ENCODE results near the gene SCUBE1.
A peak's percentile ranks its signal among the peaks of the same experiment; 100 is the strongest.

Gene SCUBE1

DNA sequence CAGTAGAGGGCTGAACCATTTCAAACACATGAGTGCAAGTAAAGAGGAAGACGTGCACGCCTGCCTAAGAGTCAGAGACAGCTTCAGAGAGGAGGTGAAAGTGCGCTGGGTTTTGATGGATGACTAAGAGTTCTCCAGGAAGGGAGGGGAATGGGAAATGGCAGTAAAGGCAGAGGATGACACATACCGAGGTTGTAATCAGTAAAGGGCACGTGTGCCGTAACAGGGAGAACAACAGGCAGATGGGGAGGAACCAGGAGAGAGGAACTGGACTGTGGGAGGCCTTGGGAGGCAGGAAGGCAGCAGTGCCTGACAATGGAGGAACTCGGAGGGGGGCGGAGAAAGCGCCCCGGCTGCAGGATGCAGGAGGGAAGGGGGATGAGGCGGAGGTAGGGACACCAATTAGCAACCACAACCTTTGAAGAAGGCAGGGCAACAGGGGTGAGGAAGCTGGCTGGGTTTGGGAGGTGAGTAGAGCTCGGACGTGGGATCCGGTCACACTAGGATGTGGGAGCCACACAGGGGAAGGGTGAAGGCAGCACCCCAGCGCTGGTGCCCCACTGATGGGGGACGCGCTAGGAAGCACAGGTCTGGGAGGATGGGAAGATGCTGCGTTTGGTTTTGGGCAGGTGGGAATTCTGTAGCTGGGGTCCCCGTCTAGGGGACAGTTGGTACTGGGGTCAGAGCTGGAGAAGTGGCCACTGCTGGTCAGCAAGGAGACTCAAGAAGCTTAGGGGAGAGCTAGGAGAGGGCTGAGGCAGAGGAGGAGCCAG lies 67.4 kb downstream of the SCUBE1 start:
- no peak for DNase-seq

GRCh38 chr22:43274595-43275240 lies 68.5 kb downstream of the SCUBE1 start:
- DNase-seq: no peak

DNA sequence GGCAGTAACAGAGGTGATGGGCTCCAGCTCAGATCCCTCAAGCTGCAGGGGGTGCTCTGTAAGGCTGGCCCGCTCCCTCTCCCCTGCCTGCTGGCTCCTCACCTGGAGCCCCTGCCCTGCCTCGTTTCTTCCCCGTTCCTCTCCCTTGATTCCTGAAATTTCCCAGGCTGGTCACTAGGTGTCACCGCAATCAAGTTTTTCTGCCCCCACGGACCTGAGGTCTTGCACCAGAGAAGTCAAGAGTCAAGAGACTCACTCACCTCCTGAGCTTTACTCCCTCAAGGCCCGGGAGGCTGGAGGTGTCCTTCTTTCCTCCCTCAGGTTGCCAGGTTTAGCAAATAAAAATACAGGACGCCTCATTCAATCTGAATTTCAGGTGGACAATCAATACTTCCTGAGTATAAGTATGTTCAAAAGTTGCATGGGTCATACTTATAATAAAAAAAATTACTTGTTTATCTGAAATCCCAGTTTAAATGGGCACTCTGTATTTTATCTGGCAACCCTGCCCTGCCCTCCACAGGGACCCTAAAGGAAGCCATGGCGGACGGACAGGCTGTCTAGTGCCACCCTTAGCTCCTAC lies 69.2 kb downstream of the SCUBE1 start:
- peak; percentile 24 for DNase-seq

DNA sequence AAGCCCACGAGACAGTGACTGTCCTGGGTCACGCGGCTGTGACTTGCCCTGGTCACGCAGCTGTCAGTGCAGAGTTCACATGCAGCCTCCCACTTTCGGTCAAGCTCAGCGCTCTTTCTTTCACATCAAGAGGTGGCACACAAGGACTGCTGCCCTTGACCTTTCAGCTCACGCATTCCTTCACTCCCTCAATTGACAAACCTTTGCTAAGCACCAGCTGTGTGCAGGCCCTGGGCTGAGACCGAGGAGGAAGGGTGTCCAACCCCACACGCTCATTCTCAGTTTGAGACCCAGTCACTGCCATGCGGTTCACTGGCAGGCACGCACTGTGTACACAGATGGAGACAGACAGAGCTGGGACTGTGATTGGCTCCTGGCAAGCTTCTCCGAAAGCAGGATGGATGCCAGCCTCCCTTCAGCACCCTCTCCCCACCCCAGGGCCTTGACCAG lies 70.3 kb downstream of the SCUBE1 start:
- no peak for DNase-seq

GRCh38 chr22:43272301-43272700 lies 70.9 kb downstream of the SCUBE1 start:
- no peak for DNase-seq

DNA sequence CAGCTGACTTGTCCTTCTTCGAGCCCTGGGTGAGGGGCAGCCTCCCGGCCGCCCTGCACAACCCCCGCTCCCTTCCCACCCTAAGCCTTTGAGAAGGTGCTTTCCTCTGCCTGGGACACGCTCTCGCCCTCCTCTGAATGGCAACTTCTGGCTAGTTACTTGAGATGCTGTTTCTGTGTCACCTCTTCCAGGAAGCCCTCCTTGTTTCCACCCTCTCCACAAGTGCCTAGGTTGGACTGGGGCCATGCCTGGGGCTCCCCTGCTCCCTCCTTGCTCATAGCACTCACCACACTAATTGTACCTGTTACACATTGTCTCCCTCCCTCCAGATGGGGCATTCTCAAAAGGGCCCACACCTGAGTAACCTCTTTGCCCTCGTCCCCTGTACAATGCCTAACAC lies 72.2 kb downstream of the SCUBE1 start:
- no peak for DNase-seq

DNA sequence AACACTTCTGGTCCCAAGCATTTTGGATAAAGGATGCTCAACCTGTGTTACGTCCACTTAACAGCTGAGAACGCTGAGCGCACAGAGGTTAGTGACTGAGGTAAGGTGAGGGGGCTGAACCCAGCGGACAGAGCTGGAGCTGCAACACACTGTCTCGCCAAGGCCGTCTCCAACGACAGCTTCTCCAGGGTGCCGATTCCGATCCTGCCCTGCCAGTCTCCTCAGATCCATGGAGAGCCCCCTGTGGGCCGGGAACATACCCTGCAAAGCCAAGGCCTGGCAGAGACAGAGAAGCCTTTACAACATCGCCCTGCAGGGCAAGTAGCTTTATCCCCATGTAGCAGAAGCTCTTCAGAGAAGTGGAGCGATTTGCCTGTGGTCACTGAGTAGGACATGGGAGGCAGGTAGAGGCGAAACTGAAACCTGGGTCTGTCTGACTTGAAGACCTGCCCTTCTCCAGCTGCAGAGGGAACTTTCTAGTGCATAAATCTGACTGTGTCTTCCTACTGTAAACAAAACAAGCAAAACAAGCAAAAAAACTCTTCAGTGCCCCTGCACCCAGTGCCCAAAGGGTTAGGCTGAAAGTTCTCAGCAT lies 72.8 kb downstream of the SCUBE1 start:
- no peak for DNase-seq

GRCh38 chr22:43269646-43270045 lies 73.5 kb downstream of the SCUBE1 start:
- DNase-seq: no peak

DNA sequence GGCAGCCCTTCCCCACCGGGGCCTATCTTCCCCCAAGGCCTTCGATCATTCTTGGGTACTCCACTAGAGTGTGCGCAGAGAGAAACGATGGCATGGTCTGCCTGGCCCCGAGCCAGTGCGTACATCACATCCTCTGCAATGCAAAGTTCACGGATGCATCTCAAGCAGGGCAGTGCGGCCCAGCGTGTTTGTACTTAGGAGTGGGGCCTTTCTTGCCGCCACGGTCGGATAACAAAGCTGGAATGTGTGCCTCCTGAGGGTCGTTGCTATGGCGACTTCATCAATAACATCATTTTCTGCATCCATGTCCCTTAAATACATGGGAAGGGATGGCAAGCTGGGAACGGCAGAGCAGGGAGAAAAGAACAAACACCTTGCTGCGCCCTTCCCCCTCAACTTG lies 73.9 kb downstream of the SCUBE1 start:
- DNase-seq: no peak

DNA sequence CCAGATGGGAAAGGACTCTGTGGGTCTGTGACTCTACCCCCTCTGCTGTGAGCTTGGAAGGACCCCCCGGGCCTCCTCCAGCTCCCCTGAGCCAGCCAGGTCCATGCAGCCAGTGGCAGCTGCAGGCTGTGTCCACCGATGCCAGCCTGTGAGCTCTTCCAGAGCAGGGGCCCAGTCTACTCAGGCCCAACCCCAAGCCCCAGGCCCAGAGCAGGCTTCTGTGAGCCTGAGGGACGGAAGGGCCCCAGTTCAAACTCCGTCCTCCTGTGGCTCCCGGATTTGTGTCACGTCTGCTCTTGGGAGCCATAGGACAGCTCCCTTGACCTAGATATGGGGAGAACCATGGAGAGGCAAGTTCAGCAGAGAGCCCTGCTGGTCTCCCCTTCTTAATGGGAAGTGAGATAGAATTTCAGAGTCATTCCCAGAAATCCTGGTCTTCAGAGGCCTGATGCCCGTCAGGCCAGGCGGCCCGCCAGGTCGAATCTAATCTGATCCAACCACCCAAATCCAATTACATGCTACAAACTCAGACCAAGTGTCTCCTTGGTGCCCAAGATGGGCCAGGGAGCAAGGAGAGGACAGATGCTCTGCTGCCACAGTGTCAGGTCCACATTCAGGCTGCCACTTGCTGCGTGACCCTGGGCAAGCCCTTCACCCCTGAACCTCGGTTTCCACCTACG lies 75.1 kb downstream of the SCUBE1 start:
- no peak for DNase-seq

- DNase-seq: no peak
These were observed 75.7 kb downstream of the SCUBE1 start for GRCh38 chr22:43267332-43267980.

DNA sequence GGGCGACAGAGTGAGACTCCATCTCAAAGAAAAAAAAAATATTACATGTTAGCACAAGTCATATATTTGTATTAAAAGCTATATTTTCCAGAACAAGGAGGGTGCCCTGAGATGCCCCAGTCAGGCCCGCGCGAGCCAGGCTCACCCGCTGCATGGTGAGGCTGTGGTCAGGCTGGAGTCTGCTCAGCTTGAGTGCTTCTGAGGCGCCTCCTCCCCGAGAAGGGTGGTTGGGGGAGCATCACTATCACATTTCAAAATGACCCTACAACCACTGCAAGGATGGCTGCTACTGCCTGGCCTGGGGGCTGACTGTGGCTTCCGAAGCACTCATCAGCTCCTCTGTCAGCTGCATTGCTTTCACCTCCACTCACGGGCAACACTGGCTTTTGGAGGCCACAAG lies 77.1 kb downstream of the SCUBE1 start:
- DNase-seq: no peak

- no peak for DNase-seq
These were observed 79.3 kb downstream of the SCUBE1 start for GRCh38 chr22:43263645-43264514.

DNA sequence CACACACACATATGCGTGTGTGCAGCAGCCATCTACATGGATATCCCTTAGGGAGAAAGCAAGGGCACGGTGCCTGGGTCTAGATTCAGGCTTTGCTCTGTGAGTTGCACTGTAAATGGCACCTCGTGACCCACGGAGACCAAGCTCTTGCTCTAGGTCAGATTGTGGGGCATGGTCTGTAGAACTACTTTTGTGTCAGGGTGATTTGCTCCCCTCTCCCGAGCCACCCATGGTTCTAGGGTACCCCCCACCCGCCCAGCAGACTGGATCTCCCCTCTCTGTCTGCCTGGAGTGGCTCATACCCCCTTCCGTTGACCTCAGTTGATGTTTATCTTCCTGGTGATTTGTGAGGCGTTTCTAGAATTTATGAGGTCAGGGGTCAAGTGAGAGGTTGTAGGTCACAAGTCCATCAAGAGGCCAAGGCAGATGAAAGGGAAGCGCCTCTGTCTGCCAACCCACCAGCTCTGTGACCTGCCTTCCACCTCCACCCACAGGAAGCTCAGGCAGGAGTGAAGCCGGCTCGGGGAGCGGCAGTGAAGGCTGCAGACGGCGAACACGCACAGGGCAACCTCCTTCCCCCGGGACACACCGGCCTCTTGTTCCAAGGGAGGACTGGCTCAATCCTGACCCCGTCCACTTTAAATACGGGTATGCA lies 80.1 kb downstream of the SCUBE1 start:
- no peak for DNase-seq

GRCh38 chr22:43260331-43261231 lies 82.6 kb downstream of the SCUBE1 start:
- DNase-seq: no peak

GRCh38 chr22:43257961-43258360 lies 85.2 kb downstream of the SCUBE1 start:
- no peak for DNase-seq

GRCh38 chr22:43257549-43257948 lies 85.6 kb downstream of the SCUBE1 start:
- no peak for DNase-seq

DNA sequence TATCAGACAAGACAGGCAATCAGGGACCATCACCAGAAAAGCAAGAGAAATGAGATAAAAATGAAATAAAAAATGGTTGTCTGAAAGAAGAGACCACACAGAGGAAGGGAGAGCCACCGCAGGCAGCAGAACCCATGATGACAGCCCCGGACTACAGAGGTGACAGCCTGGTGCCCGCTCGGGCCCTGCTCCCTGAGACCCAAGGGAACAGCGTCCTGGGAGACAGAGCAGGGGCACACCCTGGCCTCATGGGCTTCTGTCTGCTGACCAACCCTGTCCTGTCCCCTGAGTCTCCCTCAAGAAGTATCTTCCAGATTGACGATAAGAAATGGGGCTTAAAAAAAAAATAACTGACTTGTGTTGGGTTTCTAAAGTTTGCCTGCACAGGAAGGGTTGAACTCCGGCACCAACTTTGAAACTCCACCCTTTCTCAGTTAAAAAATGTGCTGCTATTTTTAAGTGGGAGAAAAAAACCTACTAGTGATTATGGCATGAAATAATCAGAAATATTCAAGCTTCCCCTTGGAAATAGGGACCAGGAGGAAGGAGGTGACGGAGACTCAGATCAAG lies 86.1 kb downstream of the SCUBE1 start:
- no peak for DNase-seq

- no peak for DNase-seq
These were observed 86.6 kb downstream of the SCUBE1 start for GRCh38 chr22:43256569-43256968.

- no peak for DNase-seq
These were observed 87.9 kb downstream of the SCUBE1 start for GRCh38 chr22:43255299-43255698.

Data from NCI-H2029 treated with DMSO at 0.1 percent for 48 hours (cell line).